Testis (tissue), 2 donors: ENCODE measurements around the gene HAX1.
"Not testable (repeated sequence)": the region's sequence is repeated elsewhere in the genome, so short reads cannot be mapped to it uniquely, and the experiment has no call there.

Experiments
- CTCF ChIP-seq, 3 experiments: fragments of 450-650 bp in 2 of 3; fragments of 200-600 bp in 1 of 3; sonication (generic) in 1 of 3; IDR thresholded peaks; one replicate each; pipeline ENCODE4 v1.5.1; 2016 to 2019; ENCODE audit warnings: antibody characterized with exemption in 3 of 3, mild to moderate bottlenecking in 2 of 3, moderate library complexity in 1 of 3
- POLR2A ChIP-seq: fragments of 450-650 bp; IDR thresholded peaks from one replicate; pipeline ENCODE4 v1.6.1; 2017; ENCODE audit warnings: antibody characterized with exemption, mild to moderate bottlenecking, moderate library complexity

GRCh38 chr1:154309136-154309535, 36.7 kb downstream of the HAX1 start:
- not testable (repeated sequence) for TF ChIP-seq POLR2A; CTCF (IDR thresholded peaks at IDR 0.05)
